H1 (cell line): ENCODE measurements around the gene ALPK3. TPM values are rescaled to one million over a fixed set of nuclear protein-coding genes. Genes with fewer than 3 reads are reported as not detected.

Source experiments
- CTCF ChIA-PET: fragments of 300-600 bp; sonication (Branson Sonifier 250); formaldehyde crosslinking; loops from one replicate; lab custom pipeline; 2021; ENCODE audit not compliant: partially characterized antibody; lab: Charles Lee
- POLR2A ChIA-PET: fragments of 300-600 bp; sonication (Branson Sonifier 250); formaldehyde crosslinking; loops from one replicate; lab custom pipeline; 2021; ENCODE audit warnings: inconsistent platforms; ENCODE audit not compliant: partially characterized antibody; lab: Charles Lee
- DNase-seq, 2 experiments: peaks; one replicate each; pipeline versions ENCODE4 v3.0.0 to v3.0.0-alpha.2; 2010 to 2022; ENCODE audit warnings: low spot score in 2 of 2, low read depth in 1 of 2, mixed read lengths in 1 of 2
- FAIRE-seq: peaks from 2 replicates; lab custom pipeline; 2011; peaks lifted over from hg19 to GRCh38; lab: Jason Lieb, UNC
- H2AFZ ChIP-seq: 2 replicates; pipeline ENCODE4 v1.8.1; 2012; ENCODE audit warnings: low read length, inconsistent platforms
- H2AK5ac ChIP-seq: 2 replicates; pipeline ENCODE4 v1.6.1; 2013; ENCODE audit warnings: low read depth, low read length
- H2BK120ac ChIP-seq: replicated peaks from 2 replicates; pipeline ENCODE3; 2013; ENCODE audit warnings: low read depth, low read length, inconsistent platforms
- H2BK12ac ChIP-seq: 2 replicates; pipeline ENCODE4 v1.6.1; 2013; ENCODE audit warnings: low read depth, low read length
- H2BK15ac ChIP-seq: 2 replicates; pipeline ENCODE4 v1.6.1; 2013; ENCODE audit warnings: low read length
- H2BK20ac ChIP-seq: 2 replicates; pipeline ENCODE4 v1.6.1; 2013; ENCODE audit warnings: low read length
- H2BK5ac ChIP-seq: 2 replicates; pipeline ENCODE4 v1.6.1; 2013; ENCODE audit warnings: low read depth, low read length
- H3K14ac ChIP-seq: 2 replicates; pipeline ENCODE4 v1.6.1; 2013; ENCODE audit warnings: inconsistent platforms; ENCODE audit not compliant: insufficient read length
- H3K18ac ChIP-seq: 2 replicates; pipeline ENCODE4 v1.6.1; 2013; ENCODE audit warnings: low read length; ENCODE audit errors: extremely low read depth
- H3K23ac ChIP-seq: 2 replicates; pipeline ENCODE4 v1.6.1; 2013; ENCODE audit warnings: inconsistent platforms; ENCODE audit not compliant: insufficient read length
- H3K23me2 ChIP-seq: 2 replicates; pipeline ENCODE4 v1.6.1; 2013; ENCODE audit warnings: low read depth, low read length
- H3K27ac ChIP-seq: 2 replicates; pipeline ENCODE4 v1.6.1; 2011; ENCODE audit warnings: low read depth, low read length, inconsistent platforms
- H3K27me3 ChIP-seq, 4 experiments: replicated peaks in 1 of 4; 1 replicate in 1 of 4; 2 replicates in 3 of 4; pipeline versions ENCODE4 v1.6.1 to v1.8.1; 2011 to 2013; ENCODE audit warnings: low read length in 3 of 4, mild to moderate bottlenecking in 3 of 4, inconsistent platforms in 2 of 4, mixed read lengths in 2 of 4, moderate library complexity in 1 of 4; ENCODE audit not compliant: control insufficient read depth in 3 of 4, insufficient read depth in 3 of 4; ENCODE audit errors: extremely low read depth in 1 of 4
- H3K36me3 ChIP-seq, 4 experiments: 2 replicates each; pipeline versions ENCODE4 v1.6.1 to v1.8.1; 2011 to 2013; ENCODE audit warnings: mild to moderate bottlenecking in 4 of 4, low read length in 3 of 4, moderate library complexity in 2 of 4, control low read depth in 1 of 4, inconsistent platforms in 1 of 4; ENCODE audit not compliant: insufficient read depth in 4 of 4, control insufficient read depth in 2 of 4
- H3K4ac ChIP-seq: replicated peaks from 2 replicates; pipeline ENCODE3; 2013; ENCODE audit warnings: low read length, low read depth, mixed read lengths, inconsistent platforms; ENCODE audit not compliant: insufficient read length
- H3K4me1 ChIP-seq, 4 experiments: replicated peaks in 1 of 4; 1 replicate in 1 of 4; 2 replicates in 3 of 4; pipeline versions ENCODE4 v1.6.1 to v1.8.1; 2011 to 2013; ENCODE audit warnings: low read length in 3 of 4, inconsistent platforms in 2 of 4, mixed read lengths in 1 of 4; ENCODE audit not compliant: insufficient read depth in 4 of 4, control insufficient read depth in 3 of 4
- H3K4me2 ChIP-seq, 2 experiments: 2 replicates each; pipeline versions ENCODE4 v1.6.1 to v1.8.1; 2011 to 2013; ENCODE audit warnings: low read depth in 2 of 2, low read length in 2 of 2, control low read depth in 1 of 2, inconsistent platforms in 1 of 2, mild to moderate bottlenecking in 1 of 2; ENCODE audit not compliant: insufficient read depth in 1 of 2
- H3K4me3 ChIP-seq, 4 experiments: fragments of 200-600, 300-600 bp in 1 of 4; sonication (generic), shearing (Covaris generic), sonication (Bioruptor Twin) in 1 of 4; 2 replicates each; pipeline versions ENCODE4 v1.5.1 to v1.8.1; 2011 to 2016; ENCODE audit warnings: low read length in 4 of 4, low read depth in 3 of 4, control low read depth in 2 of 4, inconsistent platforms in 2 of 4, mild to moderate bottlenecking in 2 of 4, mixed read lengths in 1 of 4, moderate library complexity in 1 of 4; ENCODE audit not compliant: insufficient read depth in 2 of 4; ENCODE audit errors: extremely low read depth in 1 of 4
- H3K56ac ChIP-seq: replicated peaks from 2 replicates; pipeline ENCODE3; 2013; ENCODE audit warnings: low read depth, mild to moderate bottlenecking, mixed read lengths, low read length, inconsistent platforms; ENCODE audit not compliant: insufficient read length
- H3K79me1 ChIP-seq: 2 replicates; pipeline ENCODE4 v1.6.1; 2013; ENCODE audit warnings: low read depth, low read length, control low read depth
- H3K79me2 ChIP-seq, 2 experiments: 2 replicates each; pipeline versions ENCODE4 v1.6.1 to v1.8.1; 2012 to 2013; ENCODE audit warnings: low read length in 2 of 2, mild to moderate bottlenecking in 2 of 2, inconsistent platforms in 1 of 2; ENCODE audit not compliant: insufficient read depth in 2 of 2, control insufficient read depth in 1 of 2
- H3K9ac ChIP-seq, 4 experiments: replicated peaks in 1 of 4; 1 replicate in 1 of 4; 2 replicates in 3 of 4; pipeline versions ENCODE4 v1.6.1 to v1.8.1; 2011 to 2013; ENCODE audit warnings: low read depth in 3 of 4, low read length in 3 of 4, control low read depth in 2 of 4, mild to moderate bottlenecking in 2 of 4, moderate library complexity in 2 of 4, inconsistent platforms in 1 of 4; ENCODE audit errors: extremely low read depth in 1 of 4
- H3K9me3 ChIP-seq, 2 experiments: 2 replicates each; pipeline versions ENCODE4 v1.6.1 to v1.8.1; 2012 to 2013; ENCODE audit warnings: mild to moderate bottlenecking in 2 of 2, moderate library complexity in 2 of 2, control low read depth in 1 of 2, inconsistent platforms in 1 of 2, low read depth in 1 of 2, low read length in 1 of 2, mixed read lengths in 1 of 2; ENCODE audit not compliant: insufficient read depth in 2 of 2
- H4K20me1 ChIP-seq, 2 experiments: replicated peaks in 1 of 2; 2 replicates each; pipeline versions ENCODE3 to v1.8.1; 2011 to 2013; ENCODE audit warnings: inconsistent platforms in 2 of 2, low read length in 2 of 2, mild to moderate bottlenecking in 1 of 2; ENCODE audit not compliant: insufficient read depth in 2 of 2, control insufficient read depth in 1 of 2
- H4K5ac ChIP-seq: 2 replicates; pipeline ENCODE4 v1.6.1; 2013; ENCODE audit warnings: low read length, low read depth, mixed read lengths, inconsistent platforms; ENCODE audit not compliant: insufficient read length
- H4K8ac ChIP-seq: 2 replicates; pipeline ENCODE4 v1.8.0; 2013; ENCODE audit warnings: mild to moderate bottlenecking, moderate library complexity, low read length, inconsistent platforms; ENCODE audit not compliant: insufficient read depth; ENCODE audit errors: extremely low read depth
- H4K91ac ChIP-seq: replicated peaks from 2 replicates; pipeline ENCODE3; 2013; ENCODE audit warnings: low read length, mixed read lengths, inconsistent platforms; ENCODE audit not compliant: insufficient read length
- BACH1 ChIP-seq: IDR thresholded peaks from 2 replicates; pipeline ENCODE4 v1.6.1; 2012; ENCODE audit warnings: low read length, improper control_type of control experiment
- BRCA1 ChIP-seq: IDR thresholded peaks from 2 replicates; pipeline ENCODE4 v1.6.1; 2012; ENCODE audit warnings: low read depth, low read length, improper control_type of control experiment
- E2F6 ChIP-seq: IDR thresholded peaks from 2 replicates; pipeline ENCODE4 v1.6.1; 2012; ENCODE audit warnings: inconsistent platforms
- FOSL1 ChIP-seq: IDR thresholded peaks from 2 replicates; pipeline ENCODE4 v1.6.1; 2011; ENCODE audit warnings: mild to moderate bottlenecking, low read depth, low read length, moderate library complexity; ENCODE audit not compliant: insufficient read depth
- GTF2F1 ChIP-seq: IDR thresholded peaks from 2 replicates; pipeline ENCODE4 v1.6.1; 2012; ENCODE audit warnings: low read depth, low read length, improper control_type of control experiment, borderline replicate concordance
- HDAC6 ChIP-seq: IDR thresholded peaks from one replicate; pipeline ENCODE4 v1.7.1; 2012; ENCODE audit warnings: low read depth, mild to moderate bottlenecking, inconsistent platforms, low read length, moderate library complexity
- RBBP5 ChIP-seq: IDR thresholded peaks from 2 replicates; pipeline ENCODE4 v1.7.1; 2012; ENCODE audit warnings: low read depth, mild to moderate bottlenecking, inconsistent platforms, low read length, moderate library complexity, borderline replicate concordance
- SRF ChIP-seq: IDR thresholded peaks from 2 replicates; pipeline ENCODE4 v1.6.1; 2011; ENCODE audit warnings: mild to moderate bottlenecking, low read depth, low read length, moderate library complexity
- WGBS, 2 experiments: shearing (Covaris generic) in 1 of 2; methylation state at CpG; one replicate each; pipeline versions ENCODE4 v1.1.6 to v1.1.7; 2013 to 2015; ENCODE audit warnings: low lambda C conversion rate in 2 of 2, mixed read lengths in 2 of 2, inconsistent platforms in 1 of 2, low coverage in 1 of 2, missing lambda C conversion rate in 1 of 2; ENCODE audit not compliant: insufficient replicate concordance in 2 of 2, insufficient coverage in 1 of 2, insufficient read length in 1 of 2; ENCODE audit errors: extremely low coverage in 1 of 2, missing lambda C conversion rate in 1 of 2; 5-methylcytosine and 5-hydroxymethylcytosine counted together
- polyA plus RNA-seq, 7 experiments: library from polyadenylated mRNA; depleted of rRNA in 3 of 7; stranded (reverse) in 5 of 7; unstranded in 2 of 7; fragments of >200 nt in 5 of 7; fragments of 200-250 nt in 2 of 7; gene quantifications; 1 replicate in 5 of 7; 2 replicates in 1 of 7; 4 replicates in 1 of 7; pipeline versions ENCODE4 v1.2.1 to v1.2.3, GENCODE V29; 2011 to 2013; ENCODE audit warnings: missing spikeins in 2 of 7, mixed read lengths in 2 of 7
- total RNA-seq: library from RNA; stranded (reverse); fragmentation: NEBNext Ultra II Directional; extraction: Animal tissue kit (Norgen Biotek cat#: 25700); gene quantifications from 2 replicates; pipeline ENCODE4 v1.2.1, GENCODE V29; 2021

The ALPK3 gene
- total and polyA plus RNA-seq, 2 of the 8 experiments (the other 6 are each of a cell fraction or from before 2014, with no cell fraction given), result 4.4 to 19.2 TPM

GRCh38 chr15:84834969-84835368, 17.8 kb downstream of the ALPK3 start:
- 94% methylated on average over 5 of the region's 5 CpGs; no CpG with 5 or more reads in 1 of the 2 experiments for WGBS, 2 experiments
- Histone ChIP-seq H3K23ac (no peak overlapping the region), H4K8ac (no peak overlapping the region; the same call in 1 of the 2 replicates), H4K91ac (no peak overlapping the region), H3K79me2 (no peaks in the 10 kb centered on the region), H3K27ac (no peak overlapping the region), H4K5ac (no peak overlapping the region), H2BK15ac (no peak overlapping the region), H3K18ac (no peak overlapping the region), H2BK120ac (no peak overlapping the region), H3K9ac (no peak overlapping the region), H2AK5ac (no peak overlapping the region), H3K79me1 (no peaks in the 10 kb centered on the region), H3K9me3 (no peaks in the 10 kb centered on the region), H2BK20ac (no peak overlapping the region), H4K20me1 (peaks cover 1 to 2% of the 10 kb centered on the region in 2 experiments), H3K4ac (no peak overlapping the region), H2BK12ac (no peak overlapping the region), H3K14ac (no peak overlapping the region), H3K56ac (no peak overlapping the region), H3K27me3 (no peaks in the 10 kb centered on the region), H3K4me3 (no peak overlapping the region), H2AFZ (no peak overlapping the region), H3K36me3 (peaks cover 0 to 3% (median 1%) of the 10 kb centered on the region in 4 experiments; a peak in 1 of 8 replicates), H3K23me2 (no peaks in the 10 kb centered on the region), H3K4me1 (no peaks in the 10 kb centered on the region), H3K4me2 (no peak overlapping the region), H2BK5ac (no peak overlapping the region)
- FAIRE-seq (no peak), DNase-seq (no peak)
- ChIA-PET POLR2A (interaction anchor here (0.6 to 2.5 kb wide), 3 partner anchors 10 to 132 kb away, joined by 4 to 7 read pairs (median 4); no protein-coding TSS in a partner anchor), CTCF (interaction anchor here (1.2 to 9.2 kb wide), 9 partner anchors 9 to 93 kb away, joined by 3 to 89 read pairs (median 11); no protein-coding TSS in a partner anchor)
- TF ChIP-seq FOSL1 (no peak), GTF2F1 (no peak), BACH1 (no peak), HDAC6 (no peak), E2F6 (no peak), RBBP5 (no peak), BRCA1 (no peak), SRF (no peak)
